Prostate gland (tissue), 2 donors: Measurements from ENCODE around the gene IFI6.

Experiments
- CTCF ChIP-seq, 4 experiments: fragments of 200-600 bp in 2 of 4; fragments of 450-650 bp in 2 of 4; sonication (generic) in 2 of 4; IDR thresholded peaks; 1 replicate in 3 of 4; 2 replicates in 1 of 4; pipeline ENCODE4 v1.5.1; 2016 to 2019; ENCODE audit warnings: antibody characterized with exemption in 4 of 4, mild to moderate bottlenecking in 2 of 4, moderate library complexity in 2 of 4
- POLR2A ChIP-seq: fragments of 450-650 bp; IDR thresholded peaks from one replicate; pipeline ENCODE4 v1.6.1; 2016; ENCODE audit warnings: antibody characterized with exemption, mild to moderate bottlenecking
- POLR2AphosphoS5 ChIP-seq: sonication (generic); formaldehyde crosslinking; IDR thresholded peaks from one replicate; pipeline ENCODE4 v1.6.1; 2017; ENCODE audit warnings: antibody characterized with exemption

- no peak for TF ChIP-seq CTCF (IDR thresholded peaks at IDR 0.05)
- no peak for TF ChIP-seq POLR2A
- no peak for TF ChIP-seq POLR2AphosphoS5
These were observed 4.4 kb upstream of the IFI6 start for GRCh38 chr1:27676410-27676809.
